Measurements from ENCODE around the gene TGM1. TPM values are rescaled to one million over a fixed set of nuclear protein-coding genes. Genes with fewer than 3 reads are reported as not detected.

The TGM1 gene
- total RNA-seq (2022; extraction: Qiagen RNA extraction) = 0.99 to 1.6 TPM (median 1.5 TPM) in 5 replicates

DNA sequence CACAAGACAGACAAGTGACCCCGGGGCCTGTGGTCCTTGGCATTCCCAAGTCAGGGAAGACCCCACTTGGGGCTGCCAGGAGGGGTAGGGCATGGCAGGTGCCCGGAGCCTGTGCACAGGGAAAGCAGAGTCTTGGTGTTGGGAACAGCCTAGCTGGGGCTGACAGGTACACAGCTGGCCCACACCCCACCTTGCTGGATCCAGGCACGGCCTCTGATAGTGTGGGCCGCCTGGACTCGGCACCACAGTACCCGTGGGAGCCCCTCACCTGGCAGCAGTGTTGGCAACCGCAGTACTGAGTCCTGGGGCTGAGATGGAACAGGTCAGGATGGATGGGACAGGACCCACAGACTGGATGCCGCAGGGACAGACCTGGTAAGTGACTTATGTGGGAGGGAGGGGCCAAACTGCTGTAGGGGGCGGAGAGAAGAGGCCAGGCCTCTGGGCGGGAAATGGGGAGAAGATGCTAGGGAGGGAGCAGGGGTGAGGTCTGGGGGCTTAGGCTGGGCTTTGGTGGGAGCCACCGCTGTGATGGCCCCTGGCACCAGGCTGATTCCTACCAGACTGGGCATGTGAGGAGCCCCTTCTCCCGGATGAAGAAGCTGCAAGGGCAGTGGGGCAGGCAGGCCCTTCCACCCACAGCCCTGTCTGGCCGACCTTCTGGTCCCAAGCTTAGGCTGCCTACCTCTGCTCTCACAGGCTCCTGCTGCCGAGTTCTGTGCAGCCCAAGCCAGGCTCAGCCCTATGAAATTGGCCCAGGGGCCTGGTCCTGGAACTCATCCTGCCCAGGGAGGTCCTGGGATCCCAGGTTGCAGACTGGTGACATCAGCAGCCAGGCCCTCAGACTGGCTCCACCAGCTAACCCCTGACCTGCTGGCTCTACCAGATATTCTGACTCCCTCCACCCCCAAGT is at the start of gene TGM1:
TSS of gene TGM1 (minus strand) at position 357 of the 913 bp plus-strand sequence. CDS start 825 bp downstream, outside the sequence.

DNA sequence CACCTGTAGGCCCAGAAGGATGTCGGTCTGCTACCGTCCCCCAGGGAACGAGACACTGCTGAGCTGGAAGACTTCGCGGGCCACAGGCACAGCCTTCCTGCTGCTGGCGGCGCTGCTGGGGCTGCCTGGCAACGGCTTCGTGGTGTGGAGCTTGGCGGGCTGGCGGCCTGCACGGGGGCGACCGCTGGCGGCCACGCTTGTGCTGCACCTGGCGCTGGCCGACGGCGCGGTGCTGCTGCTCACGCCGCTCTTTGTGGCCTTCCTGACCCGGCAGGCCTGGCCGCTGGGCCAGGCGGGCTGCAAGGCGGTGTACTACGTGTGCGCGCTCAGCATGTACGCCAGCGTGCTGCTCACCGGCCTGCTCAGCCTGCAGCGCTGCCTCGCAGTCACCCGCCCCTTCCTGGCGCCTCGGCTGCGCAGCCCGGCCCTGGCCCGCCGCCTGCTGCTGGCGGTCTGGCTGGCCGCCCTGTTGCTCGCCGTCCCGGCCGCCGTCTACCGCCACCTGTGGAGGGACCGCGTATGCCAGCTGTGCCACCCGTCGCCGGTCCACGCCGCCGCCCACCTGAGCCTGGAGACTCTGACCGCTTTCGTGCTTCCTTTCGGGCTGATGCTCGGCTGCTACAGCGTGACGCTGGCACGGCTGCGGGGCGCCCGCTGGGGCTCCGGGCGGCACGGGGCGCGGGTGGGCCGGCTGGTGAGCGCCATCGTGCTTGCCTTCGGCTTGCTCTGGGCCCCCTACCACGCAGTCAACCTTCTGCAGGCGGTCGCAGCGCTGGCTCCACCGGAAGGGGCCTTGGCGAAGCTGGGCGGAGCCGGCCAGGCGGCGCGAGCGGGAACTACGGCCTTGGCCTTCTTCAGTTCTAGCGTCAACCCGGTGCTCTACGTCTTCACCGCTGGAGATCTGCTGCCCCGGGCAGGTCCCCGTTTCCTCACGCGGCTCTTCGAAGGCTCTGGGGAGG is 47.9 kb upstream of the TGM1 start, which contains the start of gene LTB4R:
TSS of gene LTB4R (plus strand) at position 857 of the 959 bp plus-strand sequence. CDS start 4,150 bp downstream, outside the sequence.

DNA sequence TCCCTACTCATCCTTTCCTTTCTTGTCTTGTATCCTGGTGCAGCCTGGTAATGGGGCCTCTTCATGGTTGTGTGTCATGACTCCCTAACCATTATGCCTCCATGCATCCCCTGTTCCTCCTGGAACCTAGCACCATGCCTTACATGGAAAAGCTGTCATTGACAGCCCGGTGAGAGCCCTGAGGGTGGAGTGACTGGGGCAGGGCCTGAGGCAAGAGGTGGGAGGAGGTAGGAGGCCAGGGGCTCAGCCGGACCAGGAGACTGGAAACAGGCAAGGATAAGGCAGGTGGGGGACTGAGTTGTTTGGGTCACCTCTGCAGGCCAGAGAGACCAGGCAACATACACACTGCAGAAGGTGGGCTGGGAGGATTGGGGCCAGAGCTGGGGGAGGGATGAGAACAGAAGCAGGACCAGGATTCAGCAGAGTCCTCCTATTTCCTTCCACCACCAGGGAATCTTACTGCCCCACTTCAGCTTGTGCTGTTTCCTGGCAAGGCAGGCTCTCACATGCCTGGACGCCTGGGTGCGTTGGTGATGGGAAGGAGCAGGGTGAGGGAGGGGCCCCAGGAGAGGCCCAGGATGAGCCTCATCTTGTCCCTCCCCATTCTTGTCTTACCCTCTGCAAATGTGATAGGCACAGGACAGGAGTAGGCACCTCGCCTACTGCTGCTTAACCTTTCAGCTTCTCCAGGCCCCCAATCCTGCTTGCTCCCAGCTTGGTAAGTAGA is 46.7 kb upstream of the TGM1 start, which contains the start of gene LTB4R2:
TSS of gene LTB4R2 (plus strand) at position 603 of the 727 bp plus-strand sequence. CDS start 525 bp downstream, outside the sequence.

DNA sequence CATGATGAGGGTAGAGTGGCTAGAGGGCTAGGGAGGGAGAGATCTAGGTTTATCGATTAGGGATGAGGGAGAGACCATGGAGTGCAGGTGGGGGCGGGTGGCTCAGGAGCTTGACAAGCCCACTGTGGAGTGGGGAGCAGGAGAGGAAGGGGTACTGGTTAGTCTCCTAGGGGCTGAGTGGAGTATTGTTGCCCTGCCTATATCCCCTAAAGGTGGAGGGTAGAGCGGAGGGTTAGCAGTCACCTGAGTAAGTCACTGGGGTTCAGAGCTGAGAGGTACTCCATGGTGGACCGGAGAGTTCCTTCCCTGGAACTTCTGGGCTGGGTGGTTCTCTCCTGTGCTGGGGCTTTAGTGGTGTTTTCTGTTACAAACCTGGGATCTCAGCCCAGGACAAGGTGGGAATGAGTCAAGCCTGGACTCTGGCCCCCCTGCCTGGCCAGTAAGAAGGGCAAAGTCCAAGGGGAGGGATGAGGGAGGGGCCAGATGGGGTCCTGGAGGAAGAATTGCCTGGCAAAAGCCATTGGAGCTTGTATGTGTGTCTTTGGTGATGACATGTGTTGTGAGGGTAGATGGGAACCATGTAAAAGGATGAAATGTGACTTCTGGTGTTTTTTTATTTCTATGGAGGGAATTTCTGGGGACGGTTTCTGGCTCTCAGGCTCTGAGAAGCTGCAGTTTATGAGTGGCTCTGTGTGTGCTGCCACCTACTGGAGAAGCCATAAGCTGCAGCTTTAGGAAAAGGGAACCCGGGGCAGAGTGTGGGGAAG is 44.8 kb upstream of the TGM1 start, which contains the start of gene CIDEB:
TSS of gene CIDEB (minus strand) at position 403 of the 767 bp plus-strand sequence. CDS start at position 284, 119 bp downstream.

DNA sequence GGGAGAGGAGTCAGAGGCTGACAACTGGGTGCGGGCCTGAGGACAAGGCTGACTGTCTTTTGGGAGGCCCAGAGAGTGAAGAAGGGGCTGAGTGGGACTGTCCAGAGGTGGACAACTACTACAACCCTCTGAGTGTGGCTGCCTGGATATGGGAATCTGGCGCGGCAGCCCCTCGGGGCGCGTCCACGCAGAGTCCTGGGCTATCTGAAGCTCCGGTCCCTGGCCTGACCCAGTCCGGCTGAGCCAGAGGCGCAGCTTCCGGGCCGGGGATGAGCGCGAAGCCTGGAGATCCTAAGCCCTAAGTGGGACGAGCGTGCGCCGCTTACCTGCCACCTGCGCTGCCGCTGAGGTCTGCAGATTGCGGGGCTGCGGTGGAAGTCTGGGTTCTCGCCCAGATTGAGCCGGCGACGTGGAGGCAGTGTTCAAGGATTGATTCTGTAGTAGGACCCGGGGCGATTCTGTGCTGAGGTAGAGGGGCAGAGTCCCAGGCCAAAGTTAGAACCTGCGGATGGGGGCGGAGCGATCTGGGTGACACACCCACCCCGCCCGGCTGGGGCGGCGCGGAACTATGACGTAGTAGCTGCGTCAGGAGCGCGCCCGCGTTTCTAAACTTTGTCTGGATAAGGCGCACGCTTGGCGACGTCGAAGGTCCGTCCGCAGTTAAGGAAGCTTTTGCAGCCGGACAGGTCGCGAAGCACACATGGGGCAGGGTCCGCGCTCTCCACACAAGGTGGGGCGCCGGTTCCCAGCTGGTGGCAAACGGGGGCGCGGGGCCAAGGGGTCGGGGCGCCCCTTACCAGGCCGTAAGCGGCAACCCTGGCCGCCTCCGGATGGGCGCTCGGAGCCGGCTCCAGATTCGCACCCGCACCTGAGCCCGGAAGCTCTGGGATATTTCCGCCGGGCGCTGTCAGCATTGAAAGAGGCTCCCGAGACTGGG is 36.5 kb upstream of the TGM1 start, which contains the start of the genes DHRS1 and NOP9:
TSS of gene DHRS1 (minus strand) at position 526 of the 937 bp plus-strand sequence. CDS start 674 bp downstream, outside the sequence.
TSS of gene NOP9 (plus strand) at position 596 of the 937 bp plus-strand sequence. CDS start at position 701, 105 bp downstream.

DNA sequence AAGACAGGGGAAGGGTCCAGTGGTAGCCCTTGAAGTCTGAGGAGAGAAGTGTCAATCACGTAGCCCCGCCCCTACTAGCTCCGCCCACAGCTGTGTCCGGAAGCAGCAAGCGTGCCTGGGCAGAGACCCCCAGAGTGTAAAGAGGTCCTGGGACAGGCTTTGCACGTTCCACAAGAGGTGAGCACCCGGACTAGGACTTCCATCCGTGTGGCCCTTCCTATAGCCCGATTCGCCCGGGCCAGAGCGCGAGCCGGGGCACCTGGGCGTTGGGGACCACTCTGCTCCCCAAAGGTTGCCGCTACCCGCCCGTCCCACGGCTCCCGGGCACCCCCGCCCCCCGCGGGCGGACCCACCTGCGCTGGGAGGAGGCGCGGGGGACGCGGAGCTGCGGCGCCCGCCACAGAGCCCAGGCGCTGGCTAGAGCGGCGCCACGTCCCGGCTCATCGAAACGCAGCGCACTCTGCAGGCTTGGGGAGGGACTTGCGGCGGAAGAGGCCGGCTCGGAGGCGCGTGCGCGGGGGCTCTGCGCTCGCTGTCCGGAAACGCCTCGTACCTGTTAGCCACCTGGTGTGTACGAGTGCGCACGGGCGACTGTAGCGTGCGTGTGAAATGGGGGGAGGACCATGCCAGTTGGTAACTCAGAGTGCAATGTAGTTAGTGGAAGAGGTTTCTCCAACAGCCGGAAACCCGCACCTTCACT is 8.3 kb upstream of the TGM1 start, which contains the start of gene RABGGTA:
TSS of gene RABGGTA (minus strand) at position 464 of the 700 bp plus-strand sequence. CDS start 482 bp downstream, outside the sequence.

DNA sequence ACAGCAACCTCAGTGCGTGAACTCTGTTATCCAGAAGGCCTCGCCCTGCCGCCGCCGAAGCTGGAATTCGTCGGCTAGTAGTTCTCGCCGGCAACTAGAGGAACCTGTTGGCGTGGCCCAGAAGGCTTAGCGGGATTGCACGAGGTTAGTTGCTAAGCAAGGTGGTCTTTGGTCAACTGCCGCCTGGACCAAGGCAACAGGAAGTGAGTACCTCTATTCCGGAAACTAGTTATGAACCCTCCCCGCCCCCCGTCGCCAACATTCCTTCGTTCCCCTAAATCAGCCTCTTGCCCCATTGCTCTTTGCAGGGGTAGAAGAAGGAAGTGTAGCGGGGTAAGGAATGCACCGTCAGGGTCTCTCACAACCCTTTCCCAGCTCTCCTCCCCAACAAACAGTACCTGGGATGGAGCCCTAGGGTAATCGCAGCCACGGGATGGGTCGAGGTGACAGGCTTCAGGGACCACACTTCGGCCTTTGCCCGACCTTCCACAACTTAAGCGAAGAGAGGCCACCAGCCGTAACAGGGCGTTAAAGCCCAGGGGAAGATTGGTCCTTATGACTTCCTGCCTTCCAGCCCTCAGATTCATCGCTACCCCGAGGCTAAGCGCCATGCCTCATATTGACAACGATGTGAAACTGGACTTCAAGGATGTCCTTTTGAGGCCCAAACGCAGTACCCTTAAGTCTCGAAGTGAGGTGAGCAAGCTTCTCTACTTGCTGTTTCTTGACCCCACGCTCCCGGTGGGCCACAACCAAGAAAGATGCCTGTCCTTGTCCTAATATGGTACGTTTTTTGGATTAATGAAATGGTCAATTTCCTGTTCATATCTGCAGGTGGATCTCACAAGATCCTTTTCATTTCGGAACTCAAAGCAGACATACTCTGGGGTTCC is 30.1 kb downstream of the TGM1 start, which contains the start of gene GMPR2:
TSS of gene GMPR2 (plus strand) at position 285 of the 893 bp plus-strand sequence. CDS start at position 610, 325 bp downstream.

DNA sequence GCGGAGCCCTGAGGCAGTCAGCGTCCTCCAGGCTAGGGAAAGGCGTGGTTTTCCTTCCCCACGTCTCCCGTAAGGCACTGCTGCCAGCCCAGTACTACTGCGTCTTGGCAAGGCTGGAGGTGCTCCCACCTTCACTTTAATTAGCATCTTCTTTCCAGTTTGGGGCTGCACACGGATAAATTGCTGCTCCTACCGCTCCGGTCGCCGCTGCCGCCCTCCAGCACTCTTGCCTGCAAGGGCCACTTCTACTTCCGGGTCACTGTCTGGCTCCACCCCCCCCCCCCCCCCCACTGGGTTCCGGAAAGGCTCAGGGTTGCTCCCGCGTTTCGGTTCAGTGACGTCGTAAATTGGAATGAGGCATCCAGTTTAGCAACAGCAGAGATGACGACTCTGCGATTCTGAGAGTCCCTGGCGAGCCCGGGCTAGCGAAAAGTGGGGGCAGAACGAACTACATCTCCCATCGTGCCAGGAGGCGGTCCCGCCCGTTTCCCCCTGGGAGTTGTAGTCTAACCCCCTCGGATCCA is 30.8 kb downstream of the TGM1 start, which contains the start of gene NEDD8:
TSS of gene NEDD8 (minus strand) at position 247 of the 524 bp plus-strand sequence. CDS start at position 147, 100 bp downstream.

DNA sequence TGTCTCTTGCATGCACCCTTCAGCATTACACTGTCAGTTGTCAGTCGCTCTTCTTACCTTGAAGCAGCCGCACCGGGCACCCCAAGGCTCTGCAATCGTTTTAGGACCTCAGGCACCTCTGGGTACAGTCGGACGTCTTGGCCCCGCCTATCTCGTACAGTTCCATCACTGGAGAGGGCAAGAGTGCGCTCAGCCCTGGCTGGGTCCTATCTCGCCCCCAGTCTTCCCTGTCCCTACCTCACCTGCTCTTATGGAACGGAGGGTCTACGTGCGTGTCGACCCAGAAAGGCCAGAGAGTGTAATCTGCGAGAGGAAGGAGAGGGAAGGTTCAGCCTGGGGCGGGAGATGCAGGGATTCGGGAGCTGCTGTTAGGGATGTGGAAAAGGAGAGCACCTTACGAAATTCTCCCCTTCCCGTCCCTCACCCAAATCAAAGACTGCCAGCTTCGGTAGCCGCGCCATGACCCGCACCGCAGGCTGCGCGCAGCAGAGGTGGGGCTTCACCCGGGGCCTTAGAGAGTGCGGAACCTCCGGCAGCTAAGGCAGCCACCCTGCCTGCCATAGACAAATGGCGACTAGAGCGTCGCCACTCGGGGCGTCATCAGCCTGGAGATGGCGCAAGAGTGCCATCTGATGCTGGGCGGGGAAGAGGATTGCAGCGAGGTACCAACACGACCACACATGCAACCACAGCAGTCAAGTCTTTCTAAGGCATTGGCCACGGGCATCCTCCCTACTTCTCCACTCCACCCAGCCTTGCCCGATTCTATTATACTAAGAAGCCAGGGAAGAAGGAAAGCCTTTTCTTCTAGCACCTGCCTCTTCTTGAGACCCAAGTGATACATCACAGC is 47.3 kb downstream of the TGM1 start, which contains the start of gene MDP1:
TSS of gene MDP1 (minus strand) at position 572 of the 850 bp plus-strand sequence. CDS start at position 461, 111 bp downstream.

DNA sequence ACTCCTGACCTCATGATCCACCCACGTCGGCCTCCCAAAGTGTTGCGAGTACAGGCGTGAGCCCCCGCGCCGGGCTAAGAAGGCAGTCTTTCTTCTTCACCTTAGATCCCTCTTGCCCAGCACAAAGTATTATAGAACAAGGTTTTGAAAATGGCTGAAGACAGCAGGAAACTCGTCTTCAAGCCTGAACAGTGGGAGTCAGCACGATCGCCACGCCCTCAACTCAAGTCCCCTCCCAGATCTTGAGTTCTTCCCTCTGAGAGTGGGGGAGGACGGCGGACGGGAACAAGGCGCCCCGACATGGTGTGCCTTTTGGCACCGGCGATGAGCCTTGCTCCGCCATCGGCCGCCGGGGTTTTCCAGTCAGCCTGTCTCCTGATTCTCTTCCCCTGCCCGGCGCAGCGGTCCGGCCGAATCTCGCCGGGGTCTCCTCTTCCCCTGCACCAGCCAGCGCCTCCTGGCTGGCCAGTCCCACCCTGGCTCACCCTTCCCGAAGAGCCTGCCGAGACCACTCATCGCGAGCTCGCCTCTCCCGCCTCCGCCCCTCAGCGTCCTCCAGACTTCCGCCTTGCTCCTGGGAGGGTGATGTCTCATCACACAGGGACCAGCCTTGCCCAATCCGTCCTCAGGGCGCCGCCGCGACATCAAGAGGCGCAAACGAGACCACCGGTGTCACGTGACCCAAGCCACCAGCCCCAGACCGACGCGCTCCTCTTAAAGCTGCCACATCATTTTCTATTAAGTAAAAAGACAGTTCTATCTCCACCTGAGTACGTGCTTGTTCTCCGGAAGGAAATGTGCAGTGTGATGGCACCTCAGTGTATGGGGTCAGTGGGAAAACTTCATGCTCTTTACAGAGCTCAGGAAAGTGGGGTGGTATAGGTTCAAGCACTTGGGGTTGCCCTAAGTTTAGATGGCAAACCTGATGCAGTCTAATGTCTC is 49.8 kb downstream of the TGM1 start, which contains the start of gene CHMP4A:
TSS of gene CHMP4A (minus strand) at position 565 of the 942 bp plus-strand sequence. CDS start at position 516, 49 bp downstream.

